ENCODE data around the gene ARID1B. TPM values are rescaled to one million over a fixed set of nuclear protein-coding genes. Genes with fewer than 3 reads are reported as not detected.

Gene ARID1B
- total RNA-seq, 2 donors from 2014 or later, result 66.7 to 67.3 TPM

GRCh38 chr6:156793200-156793599, 16.0 kb downstream of the ARID1B start:
- H3K4me1 Mint-ChIP-seq, result peaks cover 69% of the 10 kb centered on the region
- peaks cover 14% of the 10 kb centered on the region for H3K36me3 Mint-ChIP-seq (ENCODE audit: low read depth)
- no peaks in the 10 kb centered on the region for H3K9me3 Mint-ChIP-seq
- no peaks in the 10 kb centered on the region for H3K27me3 Mint-ChIP-seq
- peak overlapping the region; percentile 74 for H3K27ac Mint-ChIP-seq
- H3K4me3 Mint-ChIP-seq, result peak overlapping the region; percentile 19
- ATAC-seq (replicated peaks), result no peak

- peak overlapping the region; percentile 87 for H3K4me3 Mint-ChIP-seq
- H3K27me3 Mint-ChIP-seq, result no peaks in the 10 kb centered on the region
- H3K4me1 Mint-ChIP-seq, result peaks cover 63% of the 10 kb centered on the region
- ATAC-seq (replicated peaks), result peak; percentile 86
- H3K9me3 Mint-ChIP-seq, result no peaks in the 10 kb centered on the region
- peaks cover 14% of the 10 kb centered on the region for H3K36me3 Mint-ChIP-seq (ENCODE audit: low read depth)
- H3K27ac Mint-ChIP-seq, result peak overlapping the region; percentile 97
These were observed 17.6 kb downstream of the ARID1B start for GRCh38 chr6:156794546-156795354.

DNA sequence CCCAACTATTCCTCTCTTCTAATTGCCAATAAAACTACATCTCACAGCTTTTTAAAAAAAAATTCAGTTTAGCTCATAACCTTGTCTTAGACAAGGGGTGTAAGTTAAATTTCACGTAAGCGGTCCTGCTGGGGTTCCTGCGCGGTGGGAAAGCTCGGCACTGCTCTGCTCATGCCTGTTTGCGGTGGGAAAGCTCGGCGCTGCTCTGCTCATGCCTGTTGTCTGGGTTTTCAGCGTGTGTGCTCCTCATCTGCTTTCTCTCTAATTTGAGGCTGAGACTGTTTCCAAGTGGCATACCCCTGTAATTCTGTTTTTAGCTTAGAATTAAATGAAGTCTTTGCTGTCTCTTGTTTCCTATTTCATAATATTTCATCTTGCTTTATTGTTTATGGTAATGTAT, 18.6 kb downstream of the ARID1B start:
- H3K9me3 Mint-ChIP-seq, result no peaks in the 10 kb centered on the region
- H3K27ac Mint-ChIP-seq, result peak overlapping the region; percentile 97
- H3K27me3 Mint-ChIP-seq, result no peaks in the 10 kb centered on the region
- no peak for ATAC-seq (replicated peaks)
- H3K4me1 Mint-ChIP-seq, result peaks cover 59% of the 10 kb centered on the region
- H3K36me3 Mint-ChIP-seq (ENCODE audit: low read depth), result peaks cover 14% of the 10 kb centered on the region
- peak overlapping the region; percentile 87 for H3K4me3 Mint-ChIP-seq

GRCh38 chr6:156796627-156797026, 19.4 kb downstream of the ARID1B start:
- peaks cover 17% of the 10 kb centered on the region for H3K36me3 Mint-ChIP-seq (ENCODE audit: low read depth)
- ATAC-seq (replicated peaks), result no peak
- H3K4me1 Mint-ChIP-seq, result peaks cover 53% of the 10 kb centered on the region
- no peaks in the 10 kb centered on the region for H3K9me3 Mint-ChIP-seq
- peak overlapping the region; percentile 87 for H3K4me3 Mint-ChIP-seq
- no peaks in the 10 kb centered on the region for H3K27me3 Mint-ChIP-seq
- H3K27ac Mint-ChIP-seq, result peak overlapping the region; percentile 97

GRCh38 chr6:156797901-156798735, 20.9 kb downstream of the ARID1B start:
- peak overlapping the region; percentile 97 for H3K27ac Mint-ChIP-seq
- H3K4me1 Mint-ChIP-seq, result peaks cover 51% of the 10 kb centered on the region
- ATAC-seq (replicated peaks), result no peak
- H3K9me3 Mint-ChIP-seq, result no peaks in the 10 kb centered on the region
- no peak overlapping the region for H3K4me3 Mint-ChIP-seq
- peaks cover 21% of the 10 kb centered on the region for H3K36me3 Mint-ChIP-seq (ENCODE audit: low read depth)
- H3K27me3 Mint-ChIP-seq, result no peaks in the 10 kb centered on the region

DNA sequence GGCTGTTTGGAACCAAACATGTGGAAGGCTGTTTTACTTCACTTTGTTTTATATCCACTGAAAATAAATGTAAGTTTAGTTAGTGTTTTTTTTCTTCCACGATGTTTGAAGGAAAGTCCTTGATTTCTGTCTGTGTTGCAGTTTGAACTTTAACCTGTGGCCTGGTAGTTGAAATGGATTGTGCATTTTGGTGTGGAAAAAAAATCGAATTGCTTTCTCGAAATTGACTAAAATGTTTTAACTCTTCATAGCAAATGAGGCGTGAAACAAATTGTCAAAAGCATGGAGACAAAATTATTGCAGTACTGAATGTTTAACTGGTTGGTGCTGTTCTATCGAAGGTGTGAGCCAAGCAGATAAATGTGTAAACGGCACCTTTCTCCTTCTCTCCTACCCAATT, 24.5 kb downstream of the ARID1B start:
- Mint-ChIP-seq H3K4me3 (no peak overlapping the region), H3K27me3 (no peaks in the 10 kb centered on the region), H3K9me3 (no peaks in the 10 kb centered on the region), H3K4me1 (peaks cover 54% of the 10 kb centered on the region), H3K27ac (no peak overlapping the region), H3K36me3 (ENCODE audit: low read depth) (peaks cover 13% of the 10 kb centered on the region)
- no peak for ATAC-seq (replicated peaks)

- ATAC-seq (replicated peaks), result no peak
- Mint-ChIP-seq H3K4me3 (peak overlapping the region; percentile 48), H3K36me3 (ENCODE audit: low read depth) (peaks cover 7% of the 10 kb centered on the region), H3K27me3 (no peaks in the 10 kb centered on the region), H3K27ac (peak overlapping the region; percentile 77), H3K4me1 (peaks cover 50% of the 10 kb centered on the region), H3K9me3 (no peaks in the 10 kb centered on the region)
These were observed 26.2 kb downstream of the ARID1B start for GRCh38 chr6:156803353-156803752.

DNA sequence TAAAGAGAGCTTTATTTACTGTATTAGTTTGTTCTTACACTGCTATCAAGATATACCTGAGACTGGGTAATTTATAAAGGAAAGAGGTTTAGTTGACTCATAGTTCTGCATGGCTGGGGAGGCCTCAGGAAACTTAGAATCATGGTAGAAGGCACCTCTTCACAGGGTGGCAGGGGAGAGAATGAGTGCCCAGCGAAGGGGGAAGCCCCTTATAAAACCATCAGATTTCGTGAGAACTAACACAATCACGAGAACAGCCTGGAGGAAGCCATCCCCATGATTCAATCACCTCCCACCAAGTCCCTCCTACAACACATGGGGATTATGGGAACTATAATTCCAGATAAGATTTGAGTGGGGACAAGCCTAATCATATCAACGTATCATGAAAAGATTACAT, 27.2 kb downstream of the ARID1B start:
- Mint-ChIP-seq H3K4me1 (peaks cover 51% of the 10 kb centered on the region), H3K27me3 (no peaks in the 10 kb centered on the region), H3K36me3 (ENCODE audit: low read depth) (peaks cover 7% of the 10 kb centered on the region), H3K4me3 (peak overlapping the region; percentile 48), H3K9me3 (no peaks in the 10 kb centered on the region), H3K27ac (peak overlapping the region; percentile 77)
- peak; percentile 88 for ATAC-seq (replicated peaks)

- H3K9me3 Mint-ChIP-seq, result no peaks in the 10 kb centered on the region
- H3K27me3 Mint-ChIP-seq, result no peaks in the 10 kb centered on the region
- H3K4me3 Mint-ChIP-seq, result no peak overlapping the region
- no peak for ATAC-seq (replicated peaks)
- H3K27ac Mint-ChIP-seq, result no peak overlapping the region
- H3K36me3 Mint-ChIP-seq (ENCODE audit: low read depth), result peaks cover 7% of the 10 kb centered on the region
- H3K4me1 Mint-ChIP-seq, result peaks cover 56% of the 10 kb centered on the region
These were observed 29.0 kb downstream of the ARID1B start for GRCh38 chr6:156806155-156806554.

- Mint-ChIP-seq H3K4me3 (no peak overlapping the region), H3K4me1 (peaks cover 54% of the 10 kb centered on the region), H3K27me3 (no peaks in the 10 kb centered on the region), H3K27ac (peak overlapping the region; percentile 15), H3K9me3 (no peaks in the 10 kb centered on the region), H3K36me3 (ENCODE audit: low read depth) (no peaks in the 10 kb centered on the region)
- ATAC-seq (replicated peaks), result no peak
These were observed 29.9 kb downstream of the ARID1B start for GRCh38 chr6:156807028-156807427.

DNA sequence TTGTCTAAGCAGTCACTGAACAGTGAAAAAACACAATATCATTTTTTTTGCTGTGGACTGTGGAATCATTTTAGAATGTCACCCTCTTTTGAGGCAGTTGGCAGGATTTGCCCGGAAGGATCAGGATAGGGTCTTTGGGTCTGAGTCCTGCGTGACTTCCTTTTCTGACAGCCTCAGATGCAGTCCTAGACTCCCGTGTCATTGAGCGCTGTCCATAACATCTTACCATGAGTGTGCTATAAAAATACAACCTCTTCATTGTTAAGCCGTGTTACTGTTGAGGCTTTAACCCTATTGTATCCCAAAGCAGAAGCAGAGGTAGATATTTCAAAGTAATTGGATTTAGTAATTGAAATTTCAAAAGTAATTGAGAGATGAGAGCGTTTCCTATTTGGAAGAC, 30.6 kb downstream of the ARID1B start:
- no peak for ATAC-seq (replicated peaks)
- H3K9me3 Mint-ChIP-seq, result no peaks in the 10 kb centered on the region
- H3K36me3 Mint-ChIP-seq (ENCODE audit: low read depth), result no peaks in the 10 kb centered on the region
- no peaks in the 10 kb centered on the region for H3K27me3 Mint-ChIP-seq
- peak overlapping the region; percentile 36 for H3K4me3 Mint-ChIP-seq
- peaks cover 57% of the 10 kb centered on the region for H3K4me1 Mint-ChIP-seq
- peak overlapping the region; percentile 9 for H3K27ac Mint-ChIP-seq

- H3K4me3 Mint-ChIP-seq, result peak overlapping the region; percentile 36
- H3K4me1 Mint-ChIP-seq, result peaks cover 52% of the 10 kb centered on the region
- no peak for ATAC-seq (replicated peaks)
- H3K27ac Mint-ChIP-seq, result peak overlapping the region; percentile 9
- H3K9me3 Mint-ChIP-seq, result no peaks in the 10 kb centered on the region
- H3K36me3 Mint-ChIP-seq (ENCODE audit: low read depth), result no peaks in the 10 kb centered on the region
- H3K27me3 Mint-ChIP-seq, result no peaks in the 10 kb centered on the region
These were observed 31.1 kb downstream of the ARID1B start for GRCh38 chr6:156808287-156808686.

- Mint-ChIP-seq H3K9me3 (no peaks in the 10 kb centered on the region), H3K27me3 (no peaks in the 10 kb centered on the region), H3K36me3 (ENCODE audit: low read depth) (no peaks in the 10 kb centered on the region), H3K4me3 (no peak overlapping the region), H3K4me1 (peaks cover 45% of the 10 kb centered on the region), H3K27ac (peak overlapping the region; percentile 16)
- ATAC-seq (replicated peaks), result peak; percentile 34
These were observed 31.9 kb downstream of the ARID1B start for GRCh38 chr6:156809034-156809433.

- peak overlapping the region; percentile 16 for H3K27ac Mint-ChIP-seq
These were observed 32.4 kb downstream of the ARID1B start for GRCh38 chr6:156809446-156810178.

More at GRCh38 chr6:156809446-156810178, 32.4 kb downstream of the ARID1B start:
- Mint-ChIP-seq H3K9me3 (no peaks in the 10 kb centered on the region), H3K36me3 (ENCODE audit: low read depth) (no peaks in the 10 kb centered on the region), H3K4me1 (peaks cover 44% of the 10 kb centered on the region), H3K27me3 (no peaks in the 10 kb centered on the region), H3K4me3 (no peak overlapping the region)
- ATAC-seq (replicated peaks), result no peak

Data from activated T-helper 17 cell treated with anti-CD3 and anti-CD28 coated beads, Interleukin-2, amount 50 U/mL, for 72 hours (primary cell).